ENCODE measurements around the gene GSC2. TPM values are rescaled to one million over a fixed set of nuclear protein-coding genes. Genes with fewer than 3 reads are reported as not detected.

GSC2 gene
- total RNA-seq, 2 donors from 2014 or later = not detected

DNA sequence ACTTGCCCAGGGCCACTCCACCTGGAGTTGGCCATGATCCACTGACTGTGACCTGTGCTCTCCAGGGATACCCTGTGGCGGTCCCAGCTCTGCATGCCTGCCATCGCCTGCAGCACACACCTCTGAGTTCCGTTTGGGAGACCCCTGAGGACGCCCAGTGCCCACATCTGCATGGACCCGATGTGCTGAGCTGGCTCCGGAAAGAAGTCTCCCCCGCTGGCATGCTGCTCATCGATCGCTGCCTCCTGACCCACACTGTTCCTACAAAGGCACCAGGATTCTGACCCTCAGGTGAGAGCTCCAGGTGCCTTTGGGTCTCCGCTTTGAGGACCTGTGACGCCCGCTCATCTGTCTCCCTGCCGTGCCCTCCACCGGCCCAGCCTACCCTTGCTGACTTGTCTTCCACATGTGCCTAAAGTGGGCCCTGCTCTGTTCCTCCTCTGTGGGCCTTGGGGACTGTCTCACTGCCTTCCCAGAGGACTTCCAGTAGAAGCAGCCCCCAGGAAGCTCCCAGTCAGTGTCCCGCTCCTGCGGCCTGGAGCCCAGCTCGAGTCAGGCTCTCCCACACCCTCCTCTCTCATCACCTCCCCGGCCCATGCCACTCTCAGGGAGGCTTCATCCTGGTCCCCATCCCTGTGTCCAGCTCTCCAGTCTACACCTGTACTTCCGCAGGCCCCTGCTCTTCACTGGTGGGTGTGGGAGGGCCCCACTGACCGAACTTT lies 34.3 kb upstream of the GSC2 start:
- DNase-seq = no peak
- peaks cover 5% of the 10 kb centered on the region for H3K4me1 ChIP-seq
- no peaks in the 10 kb centered on the region for H3K9me3 ChIP-seq
- no peaks in the 10 kb centered on the region for H3K36me3 ChIP-seq
- no peak overlapping the region for H3K4me3 ChIP-seq
- no peak overlapping the region for H3K27ac ChIP-seq
- TF ChIP-seq, protein P1, sequence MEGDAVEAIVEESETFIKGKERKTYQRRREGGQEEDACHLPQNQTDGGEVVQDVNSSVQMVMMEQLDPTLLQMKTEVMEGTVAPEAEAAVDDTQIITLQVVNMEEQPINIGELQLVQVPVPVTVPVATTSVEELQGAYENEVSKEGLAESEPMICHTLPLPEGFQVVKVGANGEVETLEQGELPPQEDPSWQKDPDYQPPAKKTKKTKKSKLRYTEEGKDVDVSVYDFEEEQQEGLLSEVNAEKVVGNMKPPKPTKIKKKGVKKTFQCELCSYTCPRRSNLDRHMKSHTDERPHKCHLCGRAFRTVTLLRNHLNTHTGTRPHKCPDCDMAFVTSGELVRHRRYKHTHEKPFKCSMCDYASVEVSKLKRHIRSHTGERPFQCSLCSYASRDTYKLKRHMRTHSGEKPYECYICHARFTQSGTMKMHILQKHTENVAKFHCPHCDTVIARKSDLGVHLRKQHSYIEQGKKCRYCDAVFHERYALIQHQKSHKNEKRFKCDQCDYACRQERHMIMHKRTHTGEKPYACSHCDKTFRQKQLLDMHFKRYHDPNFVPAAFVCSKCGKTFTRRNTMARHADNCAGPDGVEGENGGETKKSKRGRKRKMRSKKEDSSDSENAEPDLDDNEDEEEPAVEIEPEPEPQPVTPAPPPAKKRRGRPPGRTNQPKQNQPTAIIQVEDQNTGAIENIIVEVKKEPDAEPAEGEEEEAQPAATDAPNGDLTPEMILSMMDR (IDR thresholded peaks at IDR 0.05) = no peak
- no peaks in the 10 kb centered on the region for H3K27me3 ChIP-seq
- intact Hi-C loops (cut with DNase I) = loop anchor here (10.0 kb wide), 2 partner anchors 110 to 290 kb away; partner anchors contain the start of genes CDC45, CLTCL1 and UFD1
- H3K9ac ChIP-seq (ENCODE audit: low read depth in 2 of 2, low read length in 2 of 2) = no peak overlapping the region

DNA sequence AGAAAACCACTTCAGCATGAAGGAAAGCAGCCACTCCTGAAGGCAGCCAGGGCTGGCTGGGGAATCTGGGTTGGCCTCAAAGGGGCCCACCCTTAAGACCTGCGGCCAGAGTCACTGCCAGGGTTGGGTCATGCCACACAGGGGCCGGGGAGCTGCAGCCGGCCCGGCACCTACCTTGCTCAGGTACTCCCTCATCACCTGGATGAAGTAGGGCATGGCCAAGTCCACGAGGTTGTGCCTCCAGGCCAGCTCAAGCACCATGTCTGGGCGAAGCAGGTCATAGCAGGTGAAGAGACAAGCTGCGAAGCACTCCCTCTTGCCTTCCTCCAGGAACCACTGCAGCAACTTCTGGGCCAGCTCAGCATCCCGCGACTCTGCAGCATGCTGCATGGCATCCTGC lies 33.1 kb upstream of the GSC2 start:
- intact Hi-C loops (cut with DNase I) = loop anchor here (10.0 kb wide), 2 partner anchors 112 to 292 kb away; partner anchors contain the start of genes CDC45, CLTCL1 and UFD1
- TF ChIP-seq, protein P1 (IDR thresholded peaks at IDR 0.05) = no peak
- no peaks in the 10 kb centered on the region for H3K27me3 ChIP-seq
- no peak for DNase-seq
- H3K9me3 ChIP-seq = no peaks in the 10 kb centered on the region
- no peak overlapping the region for H3K9ac ChIP-seq (ENCODE audit: low read depth in 2 of 2, low read length in 2 of 2)
- no peak overlapping the region for H3K4me3 ChIP-seq
- H3K36me3 ChIP-seq = no peaks in the 10 kb centered on the region
- no peak overlapping the region for H3K27ac ChIP-seq
- peaks cover 5% of the 10 kb centered on the region for H3K4me1 ChIP-seq

DNA sequence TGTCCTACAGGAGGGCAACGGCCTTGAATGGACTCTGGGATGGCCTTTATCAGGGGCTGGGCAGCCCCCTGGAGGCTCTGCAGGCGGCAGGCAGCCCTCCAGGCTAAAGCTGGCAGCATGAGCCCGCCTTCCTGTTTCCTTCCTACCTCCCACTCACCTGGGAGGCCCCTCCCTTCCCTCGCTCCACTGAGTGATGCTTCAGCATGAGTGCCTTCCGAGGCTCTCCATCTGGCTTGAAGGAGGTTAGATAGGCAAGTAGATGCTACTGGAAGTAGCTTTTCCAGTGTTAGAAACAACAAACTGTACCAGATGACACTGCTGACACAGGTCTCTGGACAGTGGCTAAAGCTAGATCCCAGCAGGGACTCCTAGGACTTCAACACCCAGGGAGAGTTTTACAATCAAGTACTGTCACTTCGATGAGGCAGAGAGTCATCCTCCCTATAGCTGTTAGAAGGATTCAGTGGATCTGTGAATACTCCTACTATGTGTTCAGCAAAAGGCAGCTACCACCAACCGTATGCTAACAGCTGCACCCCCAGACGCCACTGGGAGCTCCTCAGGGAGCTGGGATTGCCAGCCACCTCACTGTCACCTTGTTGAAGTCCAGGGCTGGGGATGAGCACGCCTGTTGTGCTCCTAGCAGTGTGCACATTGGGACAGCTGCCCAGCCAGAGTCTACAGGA lies 32.5 kb upstream of the GSC2 start:
- no peak for DNase-seq
- Histone ChIP-seq H3K36me3 (no peaks in the 10 kb centered on the region), H3K9ac (ENCODE audit: low read depth in 2 of 2, low read length in 2 of 2) (no peak overlapping the region), H3K27ac (no peak overlapping the region), H3K4me1 (peaks cover 5% of the 10 kb centered on the region), H3K27me3 (no peaks in the 10 kb centered on the region), H3K4me3 (no peak overlapping the region), H3K9me3 (no peaks in the 10 kb centered on the region)
- intact Hi-C loops (cut with DNase I) = loop anchor here (10.0 kb wide), 2 partner anchors 112 to 292 kb away; partner anchors contain the start of genes CDC45, CLTCL1 and UFD1
- TF ChIP-seq, protein P1 (IDR thresholded peaks at IDR 0.05) = no peak

DNA sequence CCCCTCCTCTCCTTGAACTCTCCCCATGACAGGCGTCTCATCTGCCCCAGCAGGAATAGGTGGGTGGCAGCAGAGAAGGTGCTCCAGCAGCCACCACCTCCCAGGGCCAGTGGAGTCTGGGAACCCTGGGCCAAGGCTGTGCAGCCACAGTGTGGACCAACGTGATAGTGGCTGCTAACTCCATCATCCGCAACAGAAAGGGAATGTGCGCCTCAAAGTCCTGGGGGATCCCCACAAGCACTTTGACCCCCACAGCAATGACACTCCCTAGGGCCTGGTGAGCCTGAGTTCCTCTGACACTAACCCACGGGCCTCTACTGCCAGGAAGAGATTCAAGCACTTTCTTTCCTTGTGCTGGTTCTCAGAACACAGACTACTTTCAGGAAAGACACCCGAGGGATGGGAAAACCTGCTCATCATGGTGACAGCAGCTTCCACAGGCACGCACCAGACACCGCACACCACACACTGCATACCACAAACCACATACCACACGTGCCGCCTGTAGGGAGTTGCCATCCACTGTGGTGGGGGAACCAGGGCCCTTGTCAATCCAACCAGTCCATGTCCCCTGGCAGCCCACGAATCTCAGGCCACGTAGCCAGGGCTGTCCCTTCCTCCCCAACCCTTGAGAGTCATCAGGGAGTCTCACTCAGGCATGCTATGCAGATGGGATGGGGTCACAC lies 31.8 kb upstream of the GSC2 start:
- H3K27me3 ChIP-seq = no peaks in the 10 kb centered on the region
- no peak overlapping the region for H3K9ac ChIP-seq (ENCODE audit: low read depth in 2 of 2, low read length in 2 of 2)
- no peak for DNase-seq
- no peaks in the 10 kb centered on the region for H3K36me3 ChIP-seq
- peaks cover 12% of the 10 kb centered on the region for H3K4me1 ChIP-seq
- TF ChIP-seq, protein P1 (IDR thresholded peaks at IDR 0.05) = no peak
- H3K27ac ChIP-seq = no peak overlapping the region
- H3K9me3 ChIP-seq = no peaks in the 10 kb centered on the region
- H3K4me3 ChIP-seq = no peak overlapping the region
- intact Hi-C loops (cut with DNase I) = loop anchor here (10.0 kb wide), 2 partner anchors 113 to 293 kb away; partner anchors contain the start of genes CDC45, CLTCL1 and UFD1

DNA sequence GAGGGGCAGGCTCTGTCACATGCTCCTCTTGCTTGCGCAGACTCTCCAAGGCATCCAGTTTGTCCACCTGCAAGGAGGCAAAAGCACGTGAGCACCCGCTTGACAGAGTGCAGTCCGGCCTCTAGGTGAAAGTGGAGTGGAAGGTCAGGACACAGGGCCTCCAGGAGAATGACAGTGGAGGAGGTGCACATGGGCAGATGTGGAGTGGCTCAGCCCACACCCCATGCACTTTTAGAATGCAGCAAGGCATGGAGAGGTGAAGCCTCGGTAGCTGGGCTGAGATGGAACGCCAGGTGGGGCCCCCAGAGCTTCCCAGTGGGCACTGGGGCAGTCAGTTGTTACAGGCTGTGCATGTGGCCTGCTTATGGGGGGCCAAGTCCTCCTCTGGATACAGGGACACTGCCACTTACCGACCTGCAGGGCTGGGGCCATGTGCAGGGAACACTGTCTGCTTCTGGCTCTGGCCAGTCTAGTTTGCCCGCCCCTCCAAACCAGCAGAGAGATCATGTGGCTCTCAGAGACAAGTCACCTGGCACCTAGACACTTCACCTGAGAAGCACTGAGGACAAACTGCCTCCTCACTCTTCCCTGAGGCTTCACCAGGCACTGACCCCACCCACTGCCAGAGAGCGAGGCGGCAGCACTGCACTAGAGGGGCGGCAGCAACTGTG lies 30.8 kb upstream of the GSC2 start:
- Histone ChIP-seq H3K27me3 (no peaks in the 10 kb centered on the region), H3K4me1 (peaks cover 15% of the 10 kb centered on the region), H3K36me3 (no peaks in the 10 kb centered on the region), H3K4me3 (no peak overlapping the region), H3K27ac (no peak overlapping the region), H3K9ac (ENCODE audit: low read depth in 2 of 2, low read length in 2 of 2) (no peak overlapping the region), H3K9me3 (no peaks in the 10 kb centered on the region)
- intact Hi-C loops (cut with DNase I) = loop anchor here (10.0 kb wide), 2 partner anchors 114 to 294 kb away; partner anchors contain the start of genes CDC45, CLTCL1 and UFD1
- TF ChIP-seq, protein P1 (IDR thresholded peaks at IDR 0.05) = no peak
- DNase-seq = no peak
